Measurements from ENCODE around the gene ARAP3. TPM values are rescaled to one million over a fixed set of nuclear protein-coding genes. Genes with fewer than 3 reads are reported as not detected.
A peak's percentile ranks its signal among the peaks of the same experiment; 100 is the strongest.

Gene ARAP3
- polyA plus RNA-seq, 1 donor from 2014 or later = 1.4 TPM

DNA sequence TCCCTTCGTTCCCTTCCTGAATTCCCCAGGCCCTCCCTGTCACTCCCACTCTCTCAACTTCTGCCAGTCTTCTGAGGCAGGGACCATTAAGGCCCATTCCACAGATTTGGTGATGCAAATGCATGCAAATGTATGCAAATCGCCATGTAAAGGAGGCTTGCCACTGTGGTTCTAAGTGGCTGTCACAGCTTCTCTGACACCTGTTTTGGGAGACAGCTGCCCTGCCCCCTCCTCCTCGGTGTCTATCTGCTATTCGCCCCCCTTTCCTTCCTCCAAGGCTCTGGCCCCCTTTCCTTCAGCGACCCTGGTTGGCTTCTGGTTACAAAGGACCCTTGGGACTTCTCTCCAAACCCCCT is 10.5 kb upstream of the ARAP3 start:
- no peak overlapping the region for H2AFZ ChIP-seq (ENCODE audit: low read depth, low read length)
- TF ChIP-seq, protein P1, sequence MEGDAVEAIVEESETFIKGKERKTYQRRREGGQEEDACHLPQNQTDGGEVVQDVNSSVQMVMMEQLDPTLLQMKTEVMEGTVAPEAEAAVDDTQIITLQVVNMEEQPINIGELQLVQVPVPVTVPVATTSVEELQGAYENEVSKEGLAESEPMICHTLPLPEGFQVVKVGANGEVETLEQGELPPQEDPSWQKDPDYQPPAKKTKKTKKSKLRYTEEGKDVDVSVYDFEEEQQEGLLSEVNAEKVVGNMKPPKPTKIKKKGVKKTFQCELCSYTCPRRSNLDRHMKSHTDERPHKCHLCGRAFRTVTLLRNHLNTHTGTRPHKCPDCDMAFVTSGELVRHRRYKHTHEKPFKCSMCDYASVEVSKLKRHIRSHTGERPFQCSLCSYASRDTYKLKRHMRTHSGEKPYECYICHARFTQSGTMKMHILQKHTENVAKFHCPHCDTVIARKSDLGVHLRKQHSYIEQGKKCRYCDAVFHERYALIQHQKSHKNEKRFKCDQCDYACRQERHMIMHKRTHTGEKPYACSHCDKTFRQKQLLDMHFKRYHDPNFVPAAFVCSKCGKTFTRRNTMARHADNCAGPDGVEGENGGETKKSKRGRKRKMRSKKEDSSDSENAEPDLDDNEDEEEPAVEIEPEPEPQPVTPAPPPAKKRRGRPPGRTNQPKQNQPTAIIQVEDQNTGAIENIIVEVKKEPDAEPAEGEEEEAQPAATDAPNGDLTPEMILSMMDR (IDR thresholded peaks at IDR 0.05; ENCODE audit: poor library complexity, severe bottlenecking) = no peak
- TF ChIP-seq TAF1 (IDR thresholded peaks at IDR 0.05; ENCODE audit: low read depth) = no peak
- no peak for TF ChIP-seq EP300 (conservative IDR thresholded peaks at IDR 0.05; ENCODE audit: poor library complexity, severe bottlenecking)
- TF ChIP-seq POLR2AphosphoS5 (IDR thresholded peaks at IDR 0.05) = no peak
- no peak for TF ChIP-seq EZH2 (IDR thresholded peaks at IDR 0.05; ENCODE audit: borderline replicate concordance, insufficient read depth, low read length, poor library complexity, severe bottlenecking)
- no peak for TF ChIP-seq REST (IDR thresholded peaks at IDR 0.05; ENCODE audit: borderline replicate concordance)
- no peak for TF ChIP-seq RAD21 (conservative IDR thresholded peaks at IDR 0.05)
- no peak for TF ChIP-seq SMC3 (conservative IDR thresholded peaks at IDR 0.05; ENCODE audit: poor library complexity)
- TF ChIP-seq MXI1 (conservative IDR thresholded peaks at IDR 0.05; ENCODE audit: poor library complexity, severe bottlenecking) = no peak
- no peaks in the 10 kb centered on the region for H3F3A ChIP-seq (ENCODE audit: insufficient read depth, low read length, poor library complexity, severe bottlenecking)
- H3K9me3 ChIP-seq (ENCODE audit: low read length) = no peaks in the 10 kb centered on the region
- H3K27me3 ChIP-seq (ENCODE audit: insufficient read depth, low read depth, low read length) = no peaks in the 10 kb centered on the region
- peak overlapping the region; percentile 54 for H3K4me3 ChIP-seq (ENCODE audit: low read length)
- H3K36me3 ChIP-seq (ENCODE audit: insufficient read depth, low read length) = no peaks in the 10 kb centered on the region
- no peaks in the 10 kb centered on the region for H3K9me2 ChIP-seq (ENCODE audit: insufficient read depth, low read length)
- H3K79me2 ChIP-seq (replicated peaks; ENCODE audit: insufficient read depth, low read length) = no peaks in the 10 kb centered on the region
- peak overlapping the region; percentile 20 for H3K9ac ChIP-seq (ENCODE audit: low read length)
- H3K4me2 ChIP-seq (ENCODE audit: low read length) = no peak overlapping the region
- H3K27ac ChIP-seq (ENCODE audit: low read length) = no peak overlapping the region
- no peaks in the 10 kb centered on the region for H4K20me1 ChIP-seq (ENCODE audit: insufficient read depth)

DNA sequence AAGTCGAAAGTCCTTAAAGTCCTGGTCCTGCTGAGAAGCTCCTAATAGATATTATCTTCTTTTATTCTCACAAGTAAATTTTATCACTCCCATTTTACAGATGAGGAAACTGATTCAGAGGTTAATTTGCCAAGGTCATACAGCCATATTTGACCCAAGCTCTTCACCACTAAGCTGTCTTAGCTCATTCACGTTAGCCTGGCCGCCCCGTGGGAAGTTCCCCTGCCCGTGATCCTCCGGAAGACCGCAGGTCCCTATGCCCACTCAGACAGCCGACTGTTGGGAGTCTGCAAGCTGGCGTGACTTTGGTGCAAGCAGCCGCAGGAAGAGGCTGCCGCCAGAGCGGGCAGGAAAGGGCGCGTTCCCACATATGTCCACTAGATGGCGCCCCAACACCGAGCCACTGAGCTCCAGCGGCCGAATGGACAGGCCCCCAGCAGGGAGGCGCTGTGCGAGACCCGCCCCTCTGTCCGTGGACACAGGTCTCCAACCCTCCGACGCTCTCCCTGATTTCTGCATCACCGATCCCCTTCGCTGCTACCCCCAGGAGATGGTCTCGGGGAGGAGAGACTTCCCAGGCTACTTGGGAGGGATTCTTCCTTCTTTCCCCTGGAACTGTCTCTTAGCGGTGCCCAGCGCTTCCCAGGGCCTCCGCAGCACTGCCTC is 10.0 kb upstream of the ARAP3 start:
- H3F3A ChIP-seq (ENCODE audit: insufficient read depth, low read length, poor library complexity, severe bottlenecking) = no peaks in the 10 kb centered on the region
- H3K27ac ChIP-seq (ENCODE audit: low read length) = no peak overlapping the region
- no peaks in the 10 kb centered on the region for H3K79me2 ChIP-seq (replicated peaks; ENCODE audit: insufficient read depth, low read length)
- no peak overlapping the region for H2AFZ ChIP-seq (ENCODE audit: low read depth, low read length)
- H3K36me3 ChIP-seq (ENCODE audit: insufficient read depth, low read length) = no peaks in the 10 kb centered on the region
- no peaks in the 10 kb centered on the region for H4K20me1 ChIP-seq (ENCODE audit: insufficient read depth)
- H3K9ac ChIP-seq (ENCODE audit: low read length) = peak overlapping the region; percentile 20
- peak overlapping the region; percentile 54 for H3K4me3 ChIP-seq (ENCODE audit: low read length)
- no peaks in the 10 kb centered on the region for H3K9me3 ChIP-seq (ENCODE audit: low read length)
- no peaks in the 10 kb centered on the region for H3K27me3 ChIP-seq (ENCODE audit: insufficient read depth, low read depth, low read length)
- no peak overlapping the region for H3K4me2 ChIP-seq (ENCODE audit: low read length)
- no peaks in the 10 kb centered on the region for H3K9me2 ChIP-seq (ENCODE audit: insufficient read depth, low read length)
- TF ChIP-seq REST (IDR thresholded peaks at IDR 0.05; ENCODE audit: borderline replicate concordance) (no peak), POLR2AphosphoS5 (IDR thresholded peaks at IDR 0.05) (no peak), SMC3 (conservative IDR thresholded peaks at IDR 0.05; ENCODE audit: poor library complexity) (peak; percentile 99), TAF1 (IDR thresholded peaks at IDR 0.05; ENCODE audit: low read depth) (no peak), EP300 (conservative IDR thresholded peaks at IDR 0.05; ENCODE audit: poor library complexity, severe bottlenecking) (peak; percentile 39), MXI1 (conservative IDR thresholded peaks at IDR 0.05; ENCODE audit: poor library complexity, severe bottlenecking) (no peak), RAD21 (conservative IDR thresholded peaks at IDR 0.05) (peak; percentile 100), EZH2 (IDR thresholded peaks at IDR 0.05; ENCODE audit: borderline replicate concordance, insufficient read depth, low read length, poor library complexity, severe bottlenecking) (no peak)
- TF ChIP-seq, protein P1 (IDR thresholded peaks at IDR 0.05; ENCODE audit: poor library complexity, severe bottlenecking) = peak; percentile 100
